CD8-positive, alpha-beta memory T cell (primary cell): ENCODE results near the gene KRTAP10-5. TPM values are rescaled to one million over a fixed set of nuclear protein-coding genes. Genes with fewer than 3 reads are reported as not detected.

ENCODE experiments used
- CTCF ChIA-PET: fragments of 350-600 bp; sonication (Branson Sonifier 250); formaldehyde crosslinking; loops from one replicate; lab custom pipeline; 2021; ENCODE audit warnings: antibody characterized with exemption; lab: Charles Lee
- POLR2A ChIA-PET: fragments of 350-600 bp; sonication (Branson Sonifier 250); formaldehyde crosslinking; loops from one replicate; lab custom pipeline; 2021; ENCODE audit warnings: antibody characterized with exemption; lab: Charles Lee
- DNase-seq, 5 donors: peaks; one replicate each; pipeline versions ENCODE4 v3.0.0 to v3.0.0-alpha.2; 2020 to 2022; ENCODE audit warnings: mixed read lengths in 1 of 5
- H3K27ac ChIP-seq: one replicate; pipeline ENCODE4 v1.7.0; 2013; ENCODE audit warnings: low read depth, mild to moderate bottlenecking, low read length, moderate library complexity
- H3K27me3 ChIP-seq: 2 replicates; pipeline ENCODE4 v1.7.0; 2013; ENCODE audit warnings: low read length, mild to moderate bottlenecking; ENCODE audit not compliant: insufficient read depth, poor library complexity, severe bottlenecking
- H3K36me3 ChIP-seq: 2 replicates; pipeline ENCODE4 v1.7.0; 2013; ENCODE audit warnings: mild to moderate bottlenecking, low read length, moderate library complexity; ENCODE audit not compliant: insufficient read depth
- H3K4me1 ChIP-seq: 2 replicates; pipeline ENCODE4 v1.7.0; 2013; ENCODE audit warnings: mild to moderate bottlenecking, low read length, moderate library complexity; ENCODE audit not compliant: insufficient read depth
- H3K4me3 ChIP-seq: 2 replicates; pipeline ENCODE4 v1.7.0; 2013; ENCODE audit warnings: mild to moderate bottlenecking, low read length
- H3K9me3 ChIP-seq: 2 replicates; pipeline ENCODE4 v1.7.0; 2013; ENCODE audit warnings: mild to moderate bottlenecking, low read length
- H3K27ac Mint-ChIP-seq, 8 donors: one replicate each; pipeline ENCODE4 v1.8.0; 2020 to 2021; ENCODE audit warnings: mixed read lengths in 8 of 8, mild to moderate bottlenecking in 6 of 8, inconsistent platforms in 3 of 8, moderate library complexity in 3 of 8
- H3K27me3 Mint-ChIP-seq, 2 donors: one replicate each; pipeline ENCODE4 v1.8.0; 2020 to 2021; ENCODE audit warnings: mixed read lengths in 2 of 2, mild to moderate bottlenecking in 1 of 2, moderate library complexity in 1 of 2
- H3K36me3 Mint-ChIP-seq, 3 donors: one replicate each; pipeline ENCODE4 v1.8.0; 2020 to 2021; ENCODE audit warnings: mixed read lengths in 3 of 3, inconsistent platforms in 1 of 3, mild to moderate bottlenecking in 1 of 3
- H3K4me1 Mint-ChIP-seq, 3 donors: one replicate each; pipeline ENCODE4 v1.8.0; 2020 to 2021; ENCODE audit warnings: mixed read lengths in 3 of 3, inconsistent platforms in 1 of 3, mild to moderate bottlenecking in 1 of 3
- H3K4me3 Mint-ChIP-seq, 7 donors: one replicate each; pipeline ENCODE4 v1.8.0; 2020 to 2021; ENCODE audit warnings: mixed read lengths in 7 of 7, mild to moderate bottlenecking in 6 of 7, moderate library complexity in 4 of 7, inconsistent platforms in 2 of 7
- H3K9me3 Mint-ChIP-seq, 5 donors: one replicate each; pipeline ENCODE4 v1.8.0; 2020 to 2022; ENCODE audit warnings: mixed read lengths in 5 of 5, mild to moderate bottlenecking in 3 of 5, moderate library complexity in 2 of 5, inconsistent platforms in 1 of 5
- polyA plus RNA-seq: library from polyadenylated mRNA; unstranded; fragments of 300-500 nt; fragmentation: Illumina TruSeq; gene quantifications from one replicate; pipeline ENCODE4 v1.2.3, GENCODE V29; 2021
- total RNA-seq, 2 experiments: library from RNA; stranded (reverse); gene quantifications; one replicate each; pipeline ENCODE4 v1.2.3, GENCODE V29; 2021

Gene KRTAP10-5
- total and polyA plus RNA-seq, 3 experiments from 2014 or later = not detected

DNA sequence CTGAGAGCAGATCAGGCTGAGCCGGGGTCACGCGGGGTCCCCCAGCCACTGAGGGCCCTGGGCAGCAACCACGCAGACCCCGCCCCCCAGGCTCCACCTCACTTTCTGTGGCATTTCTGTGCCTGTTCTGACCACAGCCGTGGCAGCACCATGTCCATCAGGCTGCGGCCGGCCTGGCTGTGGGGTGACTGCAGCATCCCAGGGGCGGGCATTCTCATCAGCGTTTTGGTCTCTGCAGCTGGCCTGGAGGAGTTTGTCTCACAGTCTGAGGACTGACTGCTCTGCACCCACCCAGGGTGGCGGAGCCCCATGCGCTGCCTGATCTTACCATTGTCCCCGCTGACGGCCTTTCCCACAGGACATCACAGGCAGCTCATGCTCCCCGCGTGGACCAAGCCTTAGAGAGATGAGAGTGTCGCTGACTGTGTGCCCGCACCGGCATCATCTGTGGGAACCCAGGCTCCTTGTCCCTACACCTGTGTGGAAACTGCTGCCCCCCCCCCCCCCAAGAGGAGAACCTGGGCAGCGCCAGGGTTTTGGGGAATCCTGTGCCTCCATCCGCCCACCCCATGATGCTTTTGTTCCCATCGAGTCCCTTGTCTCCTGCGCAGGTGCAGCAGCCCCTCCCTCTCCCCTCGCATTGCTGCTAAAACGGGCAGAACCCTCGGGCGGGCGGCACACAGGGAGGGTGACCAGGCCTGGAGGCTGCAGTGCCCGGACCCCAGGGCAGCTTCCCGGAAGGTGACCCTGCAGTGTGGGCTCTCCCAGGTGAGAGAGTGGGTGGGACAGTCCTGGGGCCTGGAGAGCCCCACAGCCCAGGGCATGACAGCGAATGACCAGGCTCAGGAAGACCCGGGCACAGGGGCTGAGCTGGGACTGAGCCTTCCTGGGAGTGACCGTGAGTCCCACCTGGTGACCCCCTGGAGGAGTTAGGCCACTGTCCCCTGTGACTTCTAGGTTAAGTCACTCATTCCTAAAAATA lies 42.2 kb downstream of the KRTAP10-5 start:
- H3K9me3 Mint-ChIP-seq = peaks cover 0 to 5% (median 0%) of the 10 kb centered on the region in 5 donors
- no peak overlapping the region for H3K4me3 ChIP-seq
- DNase-seq = no peak
- H3K4me1 ChIP-seq = no peaks in the 10 kb centered on the region
- H3K27ac Mint-ChIP-seq = peak overlapping the region in 2 of 8 donors; percentile 46 to 68
- H3K36me3 ChIP-seq = no peaks in the 10 kb centered on the region
- H3K36me3 Mint-ChIP-seq = peaks cover 0 to 5% (median 0%) of the 10 kb centered on the region in 3 donors
- H3K9me3 ChIP-seq = no peaks in the 10 kb centered on the region
- ChIA-PET POLR2A (no interaction called here), CTCF (interaction anchor here (1.0 kb wide), 1 partner anchor 28 kb away, joined by 4 read pairs; no protein-coding TSS in a partner anchor)
- H3K4me3 Mint-ChIP-seq = no peak overlapping the region
- H3K27me3 Mint-ChIP-seq = peaks cover 2 to 9% of the 10 kb centered on the region in 2 donors
- H3K27me3 ChIP-seq = no peaks in the 10 kb centered on the region
- no peaks in the 10 kb centered on the region for H3K4me1 Mint-ChIP-seq
- no peak overlapping the region for H3K27ac ChIP-seq

DNA sequence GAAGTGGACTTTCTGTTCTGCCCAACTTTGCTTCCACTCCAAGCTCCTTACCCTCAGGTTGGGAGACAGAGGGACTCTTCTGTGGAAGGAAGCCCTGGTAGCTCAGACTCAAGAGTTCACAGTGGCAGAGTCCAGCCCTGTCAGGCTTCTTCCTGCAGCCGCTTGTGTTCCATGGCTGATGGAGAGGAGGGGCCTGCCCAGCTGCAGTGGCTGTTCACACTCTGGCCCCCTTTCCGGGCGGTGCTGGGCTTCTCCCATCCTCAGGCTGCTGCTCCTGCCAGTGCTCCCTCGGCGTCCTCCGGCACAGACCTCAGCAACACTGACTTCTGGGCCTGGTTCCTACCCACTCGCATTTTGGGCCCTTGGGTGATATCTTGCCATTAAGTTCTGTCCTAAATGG lies 44.4 kb downstream of the KRTAP10-5 start:
- DNase-seq = no peak
- Mint-ChIP-seq H3K27me3 (peaks cover under 1 to 12% of the 10 kb centered on the region in 2 donors), H3K27ac (no peak overlapping the region), H3K4me1 (no peaks in the 10 kb centered on the region), H3K36me3 (peaks cover 0 to 5% (median 0%) of the 10 kb centered on the region in 3 donors), H3K4me3 (no peak overlapping the region), H3K9me3 (no peaks in the 10 kb centered on the region)
- Histone ChIP-seq H3K27ac (no peak overlapping the region), H3K9me3 (no peaks in the 10 kb centered on the region), H3K4me3 (no peak overlapping the region), H3K27me3 (no peaks in the 10 kb centered on the region), H3K36me3 (no peaks in the 10 kb centered on the region), H3K4me1 (no peaks in the 10 kb centered on the region)
- CTCF ChIA-PET = interaction anchor here (1.0 to 2.0 kb wide), 3 partner anchors 11 to 257 kb away, joined by 3 to 6 read pairs (median 4); no protein-coding TSS in a partner anchor
- POLR2A ChIA-PET = no interaction called here

DNA sequence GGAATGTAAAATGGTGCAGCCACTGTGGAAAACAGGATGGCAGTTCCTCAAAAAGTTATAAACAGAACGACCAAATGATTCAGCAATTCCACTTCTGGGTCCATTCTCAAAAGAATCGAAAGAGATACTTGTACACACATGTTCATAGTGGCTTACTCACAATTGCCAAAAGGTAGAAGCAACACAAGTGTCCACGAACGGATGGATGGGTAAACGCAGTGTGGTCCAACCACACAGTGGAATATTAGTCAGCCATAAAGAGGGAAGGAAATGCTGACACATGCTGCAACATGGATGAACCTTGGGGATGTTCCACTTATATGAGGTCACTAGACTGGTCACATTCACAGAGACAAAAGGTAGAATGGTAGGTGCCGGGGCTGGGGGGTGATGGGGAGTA lies 45.7 kb downstream of the KRTAP10-5 start:
- H3K27me3 ChIP-seq = no peaks in the 10 kb centered on the region
- no peak overlapping the region for H3K4me3 Mint-ChIP-seq
- no peak for DNase-seq
- ChIA-PET CTCF (no interaction called here), POLR2A (no interaction called here)
- H3K9me3 Mint-ChIP-seq = no peaks in the 10 kb centered on the region
- H3K27me3 Mint-ChIP-seq = peaks cover 0 to 19% of the 10 kb centered on the region in 2 donors
- H3K4me3 ChIP-seq = no peak overlapping the region
- no peak overlapping the region for H3K27ac Mint-ChIP-seq
- no peaks in the 10 kb centered on the region for H3K36me3 ChIP-seq
- H3K27ac ChIP-seq = no peak overlapping the region
- no peaks in the 10 kb centered on the region for H3K4me1 Mint-ChIP-seq
- no peaks in the 10 kb centered on the region for H3K4me1 ChIP-seq
- no peaks in the 10 kb centered on the region for H3K9me3 ChIP-seq
- peaks cover 0 to 5% (median 0%) of the 10 kb centered on the region in 3 donors for H3K36me3 Mint-ChIP-seq

DNA sequence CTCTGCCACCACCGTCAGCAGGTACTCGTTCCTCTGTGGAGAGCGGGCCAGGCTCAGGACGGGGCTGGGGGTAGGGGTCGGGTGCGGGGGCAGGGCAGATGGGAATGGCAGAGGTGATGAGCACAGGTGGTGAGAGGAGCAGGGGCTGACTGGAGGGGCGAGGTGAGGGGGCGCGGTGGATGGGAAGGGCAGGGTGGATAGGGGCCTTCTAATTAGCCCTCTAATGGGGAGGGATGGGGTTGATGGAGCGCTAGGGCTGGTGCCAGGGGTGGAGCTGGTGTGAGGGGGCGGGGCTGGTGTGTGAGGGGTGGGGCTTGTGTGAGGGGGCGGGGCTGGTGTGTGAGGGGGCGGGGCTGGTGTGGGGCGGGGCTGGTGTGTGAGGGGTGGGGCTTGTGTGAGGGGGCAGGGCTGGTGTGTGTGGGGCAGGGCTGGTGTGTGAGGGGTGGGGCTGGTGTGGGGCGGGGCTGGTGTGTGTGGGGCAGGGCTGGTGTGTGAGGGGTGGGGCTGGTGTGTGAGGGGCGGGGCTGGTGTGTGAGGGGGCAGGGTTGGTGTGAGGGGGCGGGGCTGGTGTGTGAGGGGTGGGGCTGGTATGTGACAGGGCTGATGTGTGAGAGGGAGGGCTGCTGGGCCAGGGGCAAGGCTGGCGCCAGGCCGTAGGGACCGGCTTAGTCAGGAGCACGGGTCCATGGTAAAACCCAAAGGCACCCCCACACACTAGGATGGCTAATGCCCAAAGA lies 46.3 kb downstream of the KRTAP10-5 start:
- no peaks in the 10 kb centered on the region for H3K27me3 ChIP-seq
- no peak overlapping the region for H3K4me3 Mint-ChIP-seq
- H3K4me3 ChIP-seq = no peak overlapping the region
- H3K4me1 Mint-ChIP-seq = no peaks in the 10 kb centered on the region
- no peak overlapping the region for H3K27ac ChIP-seq
- no peak for DNase-seq
- ChIA-PET POLR2A (no interaction called here), CTCF (no interaction called here)
- H3K36me3 ChIP-seq = no peaks in the 10 kb centered on the region
- H3K36me3 Mint-ChIP-seq = peaks cover 0 to 5% (median 0%) of the 10 kb centered on the region in 3 donors
- no peak overlapping the region for H3K27ac Mint-ChIP-seq
- H3K27me3 Mint-ChIP-seq = peaks cover 0 to 19% of the 10 kb centered on the region in 2 donors
- no peaks in the 10 kb centered on the region for H3K9me3 ChIP-seq
- no peaks in the 10 kb centered on the region for H3K4me1 ChIP-seq
- H3K9me3 Mint-ChIP-seq = no peaks in the 10 kb centered on the region

DNA sequence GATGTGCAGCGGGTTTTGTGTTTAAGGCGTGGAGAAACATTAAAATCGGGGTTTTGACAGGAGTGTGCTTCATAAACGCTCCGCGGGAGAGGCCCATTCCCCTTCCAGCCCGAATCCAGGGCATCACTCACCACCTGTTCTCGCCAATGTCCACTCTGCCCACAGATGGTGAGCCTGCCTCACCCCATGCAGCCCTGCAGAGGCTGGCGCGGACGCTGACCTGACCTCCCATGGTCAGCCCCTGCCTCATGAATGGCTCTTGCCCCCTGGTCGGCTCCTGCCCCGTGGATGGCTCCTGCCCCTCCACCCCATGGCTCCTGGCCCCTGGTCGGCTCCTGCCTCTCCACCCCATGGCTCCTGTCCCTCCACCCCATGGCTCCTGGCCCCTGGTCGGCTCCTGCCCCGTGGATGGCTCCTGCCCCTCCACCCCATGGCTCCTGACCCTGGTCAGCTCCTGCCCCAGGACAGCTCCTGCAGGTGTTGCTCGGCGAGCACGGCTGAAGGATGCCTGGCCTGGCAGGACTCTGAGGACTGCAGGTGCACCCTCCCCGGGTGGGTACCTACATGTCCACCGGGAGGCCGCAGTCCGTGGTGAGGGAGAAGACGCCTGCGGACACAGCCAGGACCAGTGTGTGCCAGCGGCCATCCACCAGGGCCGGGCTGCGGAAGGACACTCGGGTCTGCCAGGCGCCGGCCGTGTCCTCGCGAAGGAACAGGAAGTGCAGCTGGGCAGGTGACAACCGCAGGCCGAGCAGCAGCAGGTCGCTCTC lies 47.1 kb downstream of the KRTAP10-5 start:
- Histone ChIP-seq H3K27me3 (no peaks in the 10 kb centered on the region), H3K4me3 (no peak overlapping the region), H3K9me3 (no peaks in the 10 kb centered on the region), H3K27ac (no peak overlapping the region), H3K36me3 (no peaks in the 10 kb centered on the region), H3K4me1 (no peaks in the 10 kb centered on the region)
- Mint-ChIP-seq H3K27ac (peak overlapping the region in 1 of 8 donors; percentile 60), H3K27me3 (peaks cover 0 to 19% of the 10 kb centered on the region in 2 donors), H3K9me3 (no peaks in the 10 kb centered on the region), H3K4me1 (no peaks in the 10 kb centered on the region), H3K36me3 (peaks cover 0 to 5% (median 0%) of the 10 kb centered on the region in 3 donors), H3K4me3 (no peak overlapping the region)
- DNase-seq = no peak
- ChIA-PET CTCF (no interaction called here), POLR2A (no interaction called here)

DNA sequence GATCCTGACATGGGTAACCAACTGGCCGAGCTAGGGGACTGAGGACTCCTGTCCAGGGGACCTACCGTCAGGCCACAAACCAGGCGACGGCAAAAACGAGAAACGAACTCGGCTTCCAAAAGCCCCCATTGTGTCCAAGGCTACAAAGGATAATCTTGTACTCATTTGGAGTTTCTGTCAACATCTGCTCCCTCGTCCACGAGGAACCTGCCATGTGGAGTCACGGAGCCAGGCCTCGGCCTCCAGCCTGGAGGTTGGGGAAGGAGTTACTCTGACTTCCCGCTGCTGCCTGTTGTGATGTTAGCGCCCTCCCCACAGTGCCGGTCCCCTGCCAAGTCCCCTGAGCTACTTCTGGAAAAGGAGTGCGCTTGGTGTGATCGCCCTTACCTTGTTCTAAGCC lies 47.7 kb downstream of the KRTAP10-5 start:
- H3K27ac Mint-ChIP-seq = no peak overlapping the region
- CTCF ChIA-PET = no interaction called here

DNA sequence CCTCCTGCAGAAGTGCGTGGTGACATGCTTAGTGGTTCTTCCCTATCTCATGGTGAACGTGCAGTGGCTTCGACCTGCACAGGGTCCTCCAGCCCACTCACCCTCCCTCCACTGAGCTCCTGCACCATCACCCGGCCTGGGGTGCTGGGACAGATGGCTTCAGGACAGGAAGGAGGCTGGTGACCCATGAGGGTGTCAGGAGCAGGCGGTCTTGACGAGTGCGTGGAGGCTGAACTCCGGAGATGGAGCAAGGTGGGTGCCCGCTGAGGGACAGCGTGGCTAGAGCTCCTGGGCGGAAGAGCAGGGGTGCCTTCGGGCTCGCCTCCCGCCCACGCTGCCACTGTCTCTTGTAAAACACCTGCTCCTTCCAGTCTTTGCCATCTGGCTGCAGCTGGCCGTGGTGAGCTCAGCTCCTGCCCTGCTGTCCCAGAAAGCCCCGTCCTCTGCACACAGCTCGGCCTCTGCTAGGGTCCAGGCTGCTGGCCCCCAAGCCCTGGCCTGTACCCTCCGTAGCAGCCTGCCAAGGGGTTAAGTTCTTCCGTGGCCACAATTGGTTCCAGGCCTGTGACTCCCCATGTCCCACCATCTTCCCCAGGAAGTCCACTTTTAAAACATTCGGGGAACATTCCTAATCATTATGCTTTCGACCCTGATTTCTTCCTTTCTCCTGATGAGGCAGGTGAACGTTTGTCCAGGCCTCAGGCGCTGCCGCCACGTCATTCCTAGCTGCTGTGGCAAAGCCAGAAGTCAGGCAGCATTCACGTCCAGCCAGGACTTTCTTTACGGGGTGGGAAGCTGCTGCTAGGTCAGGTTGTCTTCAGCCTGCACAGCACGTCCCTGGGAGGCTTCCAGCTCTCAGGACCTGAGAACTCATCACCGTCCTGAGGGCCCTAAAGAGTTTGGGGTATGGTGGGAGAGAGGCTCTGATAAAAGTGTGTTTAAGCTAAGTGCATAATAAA lies 48.5 kb downstream of the KRTAP10-5 start:
- Mint-ChIP-seq H3K9me3 (no peaks in the 10 kb centered on the region), H3K36me3 (no peaks in the 10 kb centered on the region), H3K4me1 (no peaks in the 10 kb centered on the region), H3K27ac (peak overlapping the region in 1 of 8 donors; percentile 50), H3K4me3 (no peak overlapping the region), H3K27me3 (peaks cover 1 to 12% of the 10 kb centered on the region in 2 donors)
- POLR2A ChIA-PET = no interaction called here
- H3K9me3 ChIP-seq = no peaks in the 10 kb centered on the region
- no peaks in the 10 kb centered on the region for H3K4me1 ChIP-seq
- no peak for DNase-seq
- no peaks in the 10 kb centered on the region for H3K27me3 ChIP-seq
- no peak overlapping the region for H3K4me3 ChIP-seq
- H3K36me3 ChIP-seq = no peaks in the 10 kb centered on the region
- H3K27ac ChIP-seq = no peak overlapping the region
- CTCF ChIA-PET = no interaction called here

More for the DNA sequence above, 47.7 kb downstream of the KRTAP10-5 start:
- H3K27ac ChIP-seq = no peak overlapping the region
- H3K4me1 ChIP-seq = no peaks in the 10 kb centered on the region
- no peak overlapping the region for H3K4me3 ChIP-seq
- POLR2A ChIA-PET = no interaction called here
- DNase-seq = no peak
- Mint-ChIP-seq H3K9me3 (no peaks in the 10 kb centered on the region), H3K4me1 (no peaks in the 10 kb centered on the region), H3K4me3 (no peak overlapping the region), H3K27me3 (peaks cover 1 to 19% of the 10 kb centered on the region in 2 donors), H3K36me3 (peaks cover 0 to 5% (median 0%) of the 10 kb centered on the region in 3 donors)
- no peaks in the 10 kb centered on the region for H3K9me3 ChIP-seq
- H3K36me3 ChIP-seq = no peaks in the 10 kb centered on the region
- no peaks in the 10 kb centered on the region for H3K27me3 ChIP-seq
